Measurements from ENCODE around the gene TRABD2B.

Gene TRABD2B

GRCh38 chr1:47940326-47940725 is 56.9 kb downstream of the TRABD2B start:
- FAIRE-seq (no peak), DNase-seq (ENCODE audit: insufficient read length, low spot score) (no peak)

- no peak for DNase-seq (ENCODE audit: insufficient read length, low spot score)
- no peak for FAIRE-seq
These were observed 58.7 kb downstream of the TRABD2B start for GRCh38 chr1:47938520-47938919.

GRCh38 chr1:47937586-47938254 is 59.5 kb downstream of the TRABD2B start:
- no peak for DNase-seq (ENCODE audit: insufficient read length, low spot score)
- FAIRE-seq, result no peak

GRCh38 chr1:47936916-47937551 is 60.2 kb downstream of the TRABD2B start:
- FAIRE-seq, result no peak

GRCh38 chr1:47935856-47936255 is 61.3 kb downstream of the TRABD2B start:
- no peak for DNase-seq (ENCODE audit: insufficient read length, low spot score)
- no peak for FAIRE-seq

More at GRCh38 chr1:47936916-47937551, 60.2 kb downstream of the TRABD2B start:
- DNase-seq (ENCODE audit: insufficient read length, low spot score), result no peak

- DNase-seq (ENCODE audit: insufficient read length, low spot score), result no peak
- no peak for FAIRE-seq
These were observed 62.0 kb downstream of the TRABD2B start for GRCh38 chr1:47935163-47935562.

GRCh38 chr1:47934243-47934805 is 62.9 kb downstream of the TRABD2B start:
- DNase-seq (ENCODE audit: insufficient read length, low spot score) (no peak), FAIRE-seq (no peak)

GRCh38 chr1:47932743-47933142 is 64.4 kb downstream of the TRABD2B start:
- FAIRE-seq (no peak), DNase-seq (ENCODE audit: insufficient read length, low spot score) (no peak)

- no peak for FAIRE-seq
- DNase-seq (ENCODE audit: insufficient read length, low spot score), result no peak
These were observed 65.8 kb downstream of the TRABD2B start for GRCh38 chr1:47931395-47931794.

GRCh38 chr1:47930210-47930840 is 66.9 kb downstream of the TRABD2B start:
- no peak for FAIRE-seq
- no peak for DNase-seq (ENCODE audit: insufficient read length, low spot score)

- FAIRE-seq, result no peak
- no peak for DNase-seq (ENCODE audit: insufficient read length, low spot score)
These were observed 70.0 kb downstream of the TRABD2B start for GRCh38 chr1:47927165-47927564.

GRCh38 chr1:47926461-47926999 is 70.7 kb downstream of the TRABD2B start:
- DNase-seq (ENCODE audit: insufficient read length, low spot score), result no peak
- FAIRE-seq, result no peak

- DNase-seq (ENCODE audit: insufficient read length, low spot score), result no peak
- no peak for FAIRE-seq
These were observed 72.7 kb downstream of the TRABD2B start for GRCh38 chr1:47924270-47925048.

- DNase-seq (ENCODE audit: insufficient read length, low spot score) (no peak), FAIRE-seq (no peak)
These were observed 75.2 kb downstream of the TRABD2B start for GRCh38 chr1:47921935-47922415.

- DNase-seq (ENCODE audit: insufficient read length, low spot score) (no peak), FAIRE-seq (no peak)
These were observed 77.9 kb downstream of the TRABD2B start for GRCh38 chr1:47919113-47919833.

GRCh38 chr1:47918257-47918867 is 78.8 kb downstream of the TRABD2B start:
- FAIRE-seq, result no peak

GRCh38 chr1:47917687-47918086 is 79.5 kb downstream of the TRABD2B start:
- DNase-seq (ENCODE audit: insufficient read length, low spot score) (no peak), FAIRE-seq (no peak)

More at GRCh38 chr1:47918257-47918867, 78.8 kb downstream of the TRABD2B start:
- DNase-seq (ENCODE audit: insufficient read length, low spot score), result no peak

GRCh38 chr1:47915677-47916353 is 81.4 kb downstream of the TRABD2B start:
- FAIRE-seq, result no peak
- DNase-seq (ENCODE audit: insufficient read length, low spot score), result no peak
